Kidney (tissue), 14 donors: ENCODE results near the gene MPPED1. TPM values are rescaled to one million over a fixed set of nuclear protein-coding genes. Genes with fewer than 3 reads are reported as not detected.

Source experiments
- DNase-seq, 5 donors: peaks; one replicate each; pipeline ENCODE4 v3.0.0-alpha.2; 2013 to 2020
- FAIRE-seq: peaks from 2 replicates; lab custom pipeline; 2012; peaks lifted over from hg19 to GRCh38; lab: Jason Lieb, UNC
- H3K27ac ChIP-seq, 2 donors: one replicate each; pipeline ENCODE4 v1.7.0; 2013; ENCODE audit warnings: low read depth in 2 of 2, low read length in 2 of 2, inconsistent platforms in 1 of 2
- H3K27me3 ChIP-seq: one replicate; pipeline ENCODE4 v1.7.1; 2013; ENCODE audit warnings: low read length, inconsistent platforms; ENCODE audit not compliant: control insufficient read depth, insufficient read depth
- H3K36me3 ChIP-seq, 3 donors: one replicate each; pipeline versions ENCODE4 v1.7.0 to v1.7.1; 2013; ENCODE audit warnings: low read length in 3 of 3, control low read depth in 1 of 3, inconsistent platforms in 1 of 3; ENCODE audit not compliant: insufficient read depth in 3 of 3, control insufficient read depth in 2 of 3
- H3K4me1 ChIP-seq, 3 donors: one replicate each; pipeline versions ENCODE4 v1.7.0 to v1.7.1; 2013; ENCODE audit warnings: low read length in 3 of 3, inconsistent platforms in 1 of 3, low read depth in 1 of 3; ENCODE audit not compliant: control insufficient read depth in 2 of 3, insufficient read depth in 2 of 3
- H3K4me3 ChIP-seq, 3 donors: one replicate each; pipeline versions ENCODE4 v1.7.0 to v1.8.1; 2013; ENCODE audit warnings: low read length in 3 of 3, control low read depth in 1 of 3, inconsistent platforms in 1 of 3
- H3K9ac ChIP-seq, 3 donors: one replicate each; pipeline versions ENCODE4 v1.7.0 to v1.7.1; 2013; ENCODE audit warnings: low read length in 3 of 3, control low read depth in 1 of 3, inconsistent platforms in 1 of 3
- H3K9me3 ChIP-seq, 3 donors: one replicate each; pipeline versions ENCODE4 v1.7.0 to v1.7.1; 2013; ENCODE audit warnings: low read length in 3 of 3, control low read depth in 1 of 3, inconsistent platforms in 1 of 3; ENCODE audit not compliant: control insufficient read depth in 2 of 3, insufficient read depth in 1 of 3
- intact Hi-C: fragments of 100-400 bp; cut with DNase I; formaldehyde crosslinking; loops from one replicate; pipeline ENCODE4 v1.11.1; 2022
- polyA plus RNA-seq: library from polyadenylated mRNA; stranded (reverse); fragments of 350-450 nt; fragmentation: Illumina TruSeq; extraction: RNeasy Lipid Tissue Mini Kit (QIAGEN cat#74804); gene quantifications from one replicate; pipeline ENCODE4 v1.2.3, GENCODE V29; 2014; ENCODE audit warnings: low read depth, low replicate concordance; ENCODE audit not compliant: insufficient read depth
- total RNA-seq: library from RNA; stranded (reverse); fragmentation: NEBNext Ultra II Directional; extraction: Animal tissue kit (Norgen Biotek cat#: 25700); gene quantifications from one replicate; pipeline ENCODE4 v1.2.1, GENCODE V29; 2021
- TF ChIP-seq, protein P1 (sequence below): IDR thresholded peaks from 3 replicates; pipeline ENCODE4 v1.5.1; 2012; ENCODE audit warnings: mild to moderate bottlenecking, moderate library complexity, borderline replicate concordance; ENCODE audit not compliant: insufficient read depth; ENCODE audit errors: extremely low read depth
- donor health status: control.
- donor health status: control.
- donor health status: control.
- donor health status: control.
- donor health status: control.
- donor health status: DM: yes; HTN: yes; CAD: no.
- donor health status: Normal renal cell carcinoma (clear cell type).

The MPPED1 gene
- total and polyA plus RNA-seq, 2 donors from 2014 or later = not detected

DNA sequence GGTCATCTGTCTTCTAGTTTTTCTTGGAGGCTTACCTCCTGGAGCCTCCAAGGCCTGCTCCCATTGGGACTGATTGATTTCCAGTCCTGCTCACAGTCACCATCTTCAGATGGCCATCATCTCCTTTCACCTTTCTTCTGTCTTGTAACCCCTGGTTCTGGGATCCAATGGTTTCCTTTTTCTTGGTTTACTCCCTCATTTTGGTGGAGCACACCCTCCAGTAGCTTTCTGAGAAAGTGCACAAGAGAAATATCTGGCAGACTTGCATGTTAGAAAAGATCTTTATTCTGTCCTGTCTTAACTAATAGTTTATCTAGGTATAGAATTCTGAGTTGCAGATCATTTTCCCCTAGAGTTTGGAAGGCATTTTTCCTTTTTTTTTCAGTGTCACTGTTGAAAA, 50.9 kb downstream of the MPPED1 start:
- Histone ChIP-seq H3K9ac (no peak overlapping the region), H3K27ac (no peak overlapping the region), H3K27me3 (no peaks in the 10 kb centered on the region), H3K9me3 (peaks cover 0 to 3% (median 0%) of the 10 kb centered on the region in 3 donors), H3K36me3 (no peaks in the 10 kb centered on the region), H3K4me1 (no peaks in the 10 kb centered on the region), H3K4me3 (no peak overlapping the region)
- FAIRE-seq = no peak
- intact Hi-C loops = no loop called here
- TF ChIP-seq, protein P1, sequence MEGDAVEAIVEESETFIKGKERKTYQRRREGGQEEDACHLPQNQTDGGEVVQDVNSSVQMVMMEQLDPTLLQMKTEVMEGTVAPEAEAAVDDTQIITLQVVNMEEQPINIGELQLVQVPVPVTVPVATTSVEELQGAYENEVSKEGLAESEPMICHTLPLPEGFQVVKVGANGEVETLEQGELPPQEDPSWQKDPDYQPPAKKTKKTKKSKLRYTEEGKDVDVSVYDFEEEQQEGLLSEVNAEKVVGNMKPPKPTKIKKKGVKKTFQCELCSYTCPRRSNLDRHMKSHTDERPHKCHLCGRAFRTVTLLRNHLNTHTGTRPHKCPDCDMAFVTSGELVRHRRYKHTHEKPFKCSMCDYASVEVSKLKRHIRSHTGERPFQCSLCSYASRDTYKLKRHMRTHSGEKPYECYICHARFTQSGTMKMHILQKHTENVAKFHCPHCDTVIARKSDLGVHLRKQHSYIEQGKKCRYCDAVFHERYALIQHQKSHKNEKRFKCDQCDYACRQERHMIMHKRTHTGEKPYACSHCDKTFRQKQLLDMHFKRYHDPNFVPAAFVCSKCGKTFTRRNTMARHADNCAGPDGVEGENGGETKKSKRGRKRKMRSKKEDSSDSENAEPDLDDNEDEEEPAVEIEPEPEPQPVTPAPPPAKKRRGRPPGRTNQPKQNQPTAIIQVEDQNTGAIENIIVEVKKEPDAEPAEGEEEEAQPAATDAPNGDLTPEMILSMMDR = no peak
- DNase-seq = no peak

DNA sequence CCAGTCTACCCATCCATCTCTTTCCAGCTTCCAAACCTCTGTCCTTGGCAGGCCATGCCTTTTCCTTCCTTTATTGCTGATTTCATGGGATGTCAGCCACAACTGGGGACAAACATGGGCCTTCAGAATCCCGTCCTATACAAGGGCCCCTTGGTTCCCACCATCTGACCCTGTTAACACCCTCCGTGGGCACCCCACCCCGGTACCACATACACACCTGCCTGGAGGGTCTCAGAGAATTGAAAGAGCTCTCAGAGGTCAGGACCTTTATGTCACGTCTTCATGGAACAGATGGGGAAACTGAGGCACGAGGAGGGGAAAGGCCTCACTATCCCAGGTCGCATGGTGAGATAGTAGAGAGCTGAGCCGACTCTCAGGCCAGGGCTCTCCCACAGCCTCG, 53.0 kb downstream of the MPPED1 start:
- Histone ChIP-seq H3K27me3 (no peaks in the 10 kb centered on the region), H3K9me3 (peaks cover 0 to 3% (median 0%) of the 10 kb centered on the region in 3 donors), H3K27ac (no peak overlapping the region), H3K9ac (no peak overlapping the region), H3K36me3 (no peaks in the 10 kb centered on the region), H3K4me3 (no peak overlapping the region), H3K4me1 (no peaks in the 10 kb centered on the region)
- TF ChIP-seq, protein P1 = no peak
- intact Hi-C loops = no loop called here
- FAIRE-seq (no peak), DNase-seq (no peak)

DNA sequence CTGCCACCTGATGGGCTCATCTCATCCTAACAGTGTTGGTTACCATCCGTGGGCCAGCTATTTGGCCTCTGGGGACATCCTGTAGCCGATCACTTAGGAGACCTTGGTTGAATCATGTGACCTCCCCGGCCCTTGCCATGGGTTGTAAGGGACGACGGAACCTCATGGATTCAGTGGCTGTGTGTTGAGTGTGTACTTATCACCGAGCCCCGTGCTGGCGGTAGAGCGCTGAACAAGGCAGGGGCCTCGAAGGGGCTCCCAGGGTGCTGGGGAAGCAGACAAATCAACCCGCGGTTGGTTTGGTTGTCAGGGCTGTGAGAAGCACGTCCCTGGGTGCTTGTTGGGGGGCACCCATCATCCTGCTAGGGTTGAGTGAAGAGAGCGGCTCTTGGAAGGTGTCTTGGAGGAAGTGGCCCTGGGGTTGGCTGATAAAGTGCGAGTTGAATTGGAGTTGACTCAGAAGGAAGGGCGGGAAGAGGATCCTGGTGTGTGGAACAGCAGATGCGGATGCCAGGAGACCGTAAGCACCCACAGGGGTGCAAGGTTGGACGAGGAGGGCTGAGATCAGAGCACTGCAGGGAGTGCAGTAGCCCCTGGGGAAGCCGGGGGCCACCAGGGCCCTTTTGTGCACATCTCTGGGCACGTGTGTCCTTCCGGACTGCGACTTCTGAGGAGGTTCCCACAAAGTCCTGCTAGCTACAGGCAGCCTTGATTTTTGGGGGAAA, 53.6 kb downstream of the MPPED1 start:
- Histone ChIP-seq H3K27ac (no peak overlapping the region), H3K9ac (no peak overlapping the region), H3K4me1 (no peaks in the 10 kb centered on the region), H3K27me3 (no peaks in the 10 kb centered on the region), H3K9me3 (peaks cover 0 to 3% (median 0%) of the 10 kb centered on the region in 3 donors), H3K4me3 (no peak overlapping the region), H3K36me3 (no peaks in the 10 kb centered on the region)
- TF ChIP-seq, protein P1 = no peak
- DNase-seq (no peak), FAIRE-seq (no peak)
- intact Hi-C loops = no loop called here

DNA sequence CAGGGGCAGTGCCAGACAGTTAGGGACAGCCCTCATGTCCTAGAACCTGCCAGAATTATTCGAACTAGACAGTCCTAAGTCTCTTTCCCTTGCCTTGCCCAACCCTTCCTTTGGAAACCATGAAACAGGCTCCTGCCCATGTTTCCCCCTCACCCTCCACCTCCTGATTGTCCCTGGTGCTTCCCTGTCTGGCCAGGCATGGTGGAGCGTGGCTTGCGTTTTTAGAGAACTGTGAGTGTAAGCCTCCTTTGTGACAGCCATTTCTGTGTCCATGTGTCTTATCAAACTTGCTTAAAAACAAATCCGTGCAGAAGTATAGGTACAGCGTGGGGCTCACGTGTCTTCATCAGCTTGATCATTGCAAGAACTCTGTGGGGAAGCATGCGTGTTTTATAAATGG, 54.9 kb downstream of the MPPED1 start:
- no peaks in the 10 kb centered on the region for H3K27me3 ChIP-seq
- H3K9me3 ChIP-seq = no peaks in the 10 kb centered on the region
- no peaks in the 10 kb centered on the region for H3K36me3 ChIP-seq
- FAIRE-seq = no peak
- H3K4me3 ChIP-seq = no peak overlapping the region
- H3K27ac ChIP-seq = no peak overlapping the region
- no peak overlapping the region for H3K9ac ChIP-seq
- intact Hi-C loops = no loop called here
- DNase-seq = no peak
- TF ChIP-seq, protein P1 = no peak
- no peaks in the 10 kb centered on the region for H3K4me1 ChIP-seq
